ENCODE data around the gene CRIP3. TPM values are rescaled to one million over a fixed set of nuclear protein-coding genes. Genes with fewer than 3 reads are reported as not detected.

CRIP3 gene
- total RNA-seq, 4 donors from 2014 or later: not detected

GRCh38 chr6:43271944-43272343 lies 36.7 kb downstream of the CRIP3 start:
- no peak overlapping the region for H3K27ac ChIP-seq (replicated peaks in 1 of 4)
- no peaks in the 10 kb centered on the region for H3K36me3 ChIP-seq
- no peak overlapping the region for H3K4me3 ChIP-seq
- H3K9me3 ChIP-seq: no peaks in the 10 kb centered on the region
- intact Hi-C loops (cut with DNase I): no loop called here
- TF ChIP-seq POLR2A (IDR thresholded peaks at IDR 0.05; ENCODE audit: low read depth) (no peak), CTCF (IDR thresholded peaks at IDR 0.05) (no peak), EP300 (IDR thresholded peaks at IDR 0.05) (no peak), POLR2AphosphoS5 (IDR thresholded peaks at IDR 0.05) (no peak)
- H3K4me1 ChIP-seq: peaks cover 40 to 67% (median 54%) of the 10 kb centered on the region in 4 donors
- DNase-seq (ENCODE audit: extremely low spot score): no peak
- peaks cover 0 to 27% (median 5%) of the 10 kb centered on the region in 4 donors for H3K27me3 ChIP-seq

DNA sequence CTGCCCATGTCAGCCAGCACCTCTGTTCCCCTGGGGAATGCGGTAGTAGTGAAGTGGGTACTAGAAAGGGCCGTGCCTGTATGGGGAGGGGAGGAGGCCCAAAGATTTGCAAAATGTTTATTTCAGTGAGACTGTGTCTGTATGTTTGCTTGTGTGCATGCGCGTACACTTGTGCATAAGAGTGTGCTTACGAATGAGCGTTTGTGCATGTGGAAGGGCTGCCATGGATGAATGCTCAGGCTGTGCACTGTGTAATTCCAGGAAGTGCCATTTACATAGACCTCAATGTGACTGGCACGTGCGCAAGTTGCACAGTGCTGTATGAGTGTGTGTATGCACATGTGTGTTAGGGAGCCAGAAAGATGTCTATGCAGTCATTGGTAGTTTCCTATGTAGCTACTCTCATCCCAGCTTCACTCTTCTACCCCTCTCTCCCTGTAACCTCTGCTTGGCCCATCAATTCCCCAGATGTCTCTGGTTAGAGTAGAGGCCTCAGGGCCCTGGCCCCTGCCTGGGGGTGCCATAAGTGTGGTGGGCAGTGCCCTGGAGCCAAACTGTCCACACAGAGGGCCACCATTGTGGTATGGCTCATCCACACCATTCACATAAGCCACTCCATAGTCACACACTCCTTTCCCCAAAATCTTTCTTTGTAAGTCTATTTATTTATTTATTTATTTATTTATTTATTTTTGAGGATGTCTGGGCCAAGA lies 37.4 kb downstream of the CRIP3 start:
- intact Hi-C loops (cut with DNase I): no loop called here
- TF ChIP-seq EP300 (IDR thresholded peaks at IDR 0.05): no peak
- TF ChIP-seq CTCF (IDR thresholded peaks at IDR 0.05): no peak
- TF ChIP-seq POLR2AphosphoS5 (IDR thresholded peaks at IDR 0.05): no peak
- no peak for TF ChIP-seq POLR2A (IDR thresholded peaks at IDR 0.05; ENCODE audit: low read depth)
- Histone ChIP-seq H3K4me1 (peaks cover 40 to 63% (median 53%) of the 10 kb centered on the region in 4 donors), H3K27me3 (peaks cover 0 to 21% (median 3%) of the 10 kb centered on the region in 4 donors), H3K27ac (replicated peaks in 1 of 4) (peak overlapping the region; percentile 71 to 88 (median 83)), H3K9me3 (no peaks in the 10 kb centered on the region), H3K36me3 (no peaks in the 10 kb centered on the region), H3K4me3 (no peak overlapping the region)
- DNase-seq (ENCODE audit: extremely low spot score): no peak
- 87% methylated on average over 8 of the region's 8 CpGs for WGBS

DNA sequence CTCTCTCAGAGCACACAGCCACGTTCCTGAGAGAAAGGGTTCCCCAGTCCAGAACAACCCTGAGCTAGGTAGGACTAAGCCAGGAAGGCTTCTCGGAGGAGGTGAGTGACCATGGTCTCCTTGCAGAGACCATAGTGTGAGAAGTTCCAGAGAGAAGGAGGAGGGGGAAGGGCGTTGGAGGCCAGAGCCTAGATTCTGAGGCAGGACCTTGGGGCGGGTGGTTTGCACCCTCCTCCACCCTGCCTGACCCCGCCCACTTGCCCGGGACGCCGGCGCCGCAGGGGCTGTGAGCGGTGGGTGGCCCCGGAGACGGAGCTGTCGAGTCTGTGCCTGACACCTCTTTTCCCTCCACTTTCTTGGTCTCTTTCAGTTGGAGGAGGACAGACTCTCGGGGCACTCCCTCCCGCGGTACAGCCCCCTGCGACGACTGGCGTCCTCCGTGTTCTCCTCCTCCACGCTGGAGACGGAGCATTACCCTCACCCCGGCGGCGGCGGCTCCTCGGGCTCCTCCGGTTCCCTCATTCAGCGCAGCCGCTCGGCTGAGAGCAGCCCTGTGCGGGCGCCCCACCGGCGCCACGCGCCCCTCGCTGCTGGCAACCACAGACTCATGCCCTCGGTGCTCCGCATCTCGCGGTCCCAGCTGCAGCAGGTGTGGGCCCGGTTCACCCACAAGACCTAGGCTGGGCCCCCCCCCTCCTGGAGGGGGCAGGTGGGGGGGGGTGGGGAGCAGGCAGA lies 39.2 kb downstream of the CRIP3 start:
- Histone ChIP-seq H3K9me3 (no peaks in the 10 kb centered on the region), H3K36me3 (no peaks in the 10 kb centered on the region), H3K4me1 (peaks cover 31 to 45% (median 35%) of the 10 kb centered on the region in 4 donors), H3K27ac (replicated peaks in 1 of 4) (peak overlapping the region; percentile 71 to 88 (median 83)), H3K27me3 (peaks cover 0 to 5% (median under 1%) of the 10 kb centered on the region in 4 donors), H3K4me3 (peak overlapping the region; percentile 47 to 52 (median 50))
- TF ChIP-seq POLR2AphosphoS5 (IDR thresholded peaks at IDR 0.05) (peak in 1 of 2 donors; percentile 29), POLR2A (IDR thresholded peaks at IDR 0.05; ENCODE audit: low read depth) (no peak)
- intact Hi-C loops (cut with DNase I): no loop called here
- WGBS: 5% methylated on average over 24 of the region's 44 CpGs
- no peak for DNase-seq (ENCODE audit: extremely low spot score)

- intact Hi-C loops (cut with DNase I): no loop called here
- peak overlapping the region; percentile 47 to 52 (median 50) for H3K4me3 ChIP-seq
- WGBS: 52% methylated on average over 10 of the region's 10 CpGs
Measured at GRCh38 chr6:43268782-43269272, 39.8 kb downstream of the CRIP3 start.

More at GRCh38 chr6:43268782-43269272, 39.8 kb downstream of the CRIP3 start:
- Histone ChIP-seq H3K4me1 (peaks cover 31 to 42% (median 35%) of the 10 kb centered on the region in 4 donors), H3K27ac (replicated peaks in 1 of 4) (peak overlapping the region; percentile 71 to 88 (median 83)), H3K36me3 (no peaks in the 10 kb centered on the region), H3K9me3 (no peaks in the 10 kb centered on the region), H3K27me3 (no peaks in the 10 kb centered on the region)
- no peak for TF ChIP-seq POLR2A (IDR thresholded peaks at IDR 0.05; ENCODE audit: low read depth)
- no peak for TF ChIP-seq EP300 (IDR thresholded peaks at IDR 0.05)
- no peak for TF ChIP-seq CTCF (IDR thresholded peaks at IDR 0.05)
- peak in 1 of 2 donors; percentile 23 for TF ChIP-seq POLR2AphosphoS5 (IDR thresholded peaks at IDR 0.05)
- no peak for DNase-seq (ENCODE audit: extremely low spot score)

Measured in esophagus muscularis mucosa (tissue), 4 donors.